GM18517 (cell line): ENCODE data around the gene BMP7.

Experiments used
- ATAC-seq: cut with Tn5 transposase; IDR thresholded peaks from one replicate; pipeline ENCODE4 v1.9.1; 2021; ENCODE audit warnings: mild to moderate bottlenecking, moderate library complexity; ENCODE audit not compliant: unreplicated experiment

Gene BMP7

GRCh38 chr20:57135875-57136274 is 130.6 kb downstream of the BMP7 start:
- ATAC-seq: no peak

- ATAC-seq: no peak
Measured at GRCh38 chr20:57134804-57135203, 131.6 kb downstream of the BMP7 start.

- no peak for ATAC-seq
Measured at GRCh38 chr20:57133926-57134650, 132.4 kb downstream of the BMP7 start.

GRCh38 chr20:57131601-57132391 is 134.6 kb downstream of the BMP7 start:
- no peak for ATAC-seq

GRCh38 chr20:57131077-57131476 is 135.4 kb downstream of the BMP7 start:
- ATAC-seq: no peak

GRCh38 chr20:57130160-57130772 is 136.2 kb downstream of the BMP7 start:
- no peak for ATAC-seq

- ATAC-seq: no peak
Measured at GRCh38 chr20:57129303-57129702, 137.1 kb downstream of the BMP7 start.

GRCh38 chr20:57128044-57128757 is 138.2 kb downstream of the BMP7 start:
- ATAC-seq: no peak

- no peak for ATAC-seq
Measured at GRCh38 chr20:57126481-57127092, 139.9 kb downstream of the BMP7 start.

GRCh38 chr20:57124800-57125517 is 141.5 kb downstream of the BMP7 start:
- no peak for ATAC-seq

- ATAC-seq: no peak
Measured at GRCh38 chr20:57124366-57124765, 142.1 kb downstream of the BMP7 start.

GRCh38 chr20:57123504-57123903 is 142.9 kb downstream of the BMP7 start:
- no peak for ATAC-seq

- no peak for ATAC-seq
Measured at GRCh38 chr20:57122536-57123489, 143.6 kb downstream of the BMP7 start.

- no peak for ATAC-seq
Measured at GRCh38 chr20:57118964-57119363, 147.5 kb downstream of the BMP7 start.
